Measurements from ENCODE around the gene UBE2J1. TPM values are rescaled to one million over a fixed set of nuclear protein-coding genes. Genes with fewer than 3 reads are reported as not detected.
A peak's percentile ranks its signal among the peaks of the same experiment; 100 is the strongest.

The UBE2J1 gene
- total RNA-seq, 1 experiment from 2014 or later, result 22.4 TPM

DNA sequence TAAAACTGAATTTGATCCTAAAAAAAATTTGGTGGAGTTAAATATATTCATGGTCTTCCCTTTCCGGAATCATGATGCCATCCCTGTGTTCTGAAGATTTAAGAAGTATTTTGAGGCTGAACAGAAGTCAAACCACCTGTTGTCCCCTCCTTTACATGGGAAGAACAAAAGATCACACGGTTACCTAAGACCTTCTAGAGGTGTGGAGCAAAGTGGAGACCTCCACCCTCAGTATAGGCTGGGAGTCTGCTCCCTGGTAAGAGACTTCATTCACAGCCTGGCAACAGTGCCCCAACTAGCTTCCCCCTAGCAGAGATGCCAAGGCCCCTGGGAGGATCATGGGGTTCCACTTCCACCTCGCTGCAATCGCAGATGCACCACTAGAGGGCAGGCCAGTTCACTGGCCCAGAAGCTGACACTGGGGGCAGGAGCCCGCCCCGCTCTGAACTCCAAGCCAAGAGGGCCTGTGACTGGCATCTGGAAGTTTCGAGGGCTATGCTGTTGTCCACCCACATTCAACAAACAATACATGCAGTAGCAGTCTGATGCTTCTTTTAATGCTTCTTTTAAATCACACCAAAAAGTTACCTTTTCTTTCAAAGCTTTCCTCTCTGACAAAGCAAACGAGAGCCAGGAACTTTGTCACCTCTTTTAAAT, 19.5 kb upstream of the UBE2J1 start:
- Histone ChIP-seq H3K79me2 (ENCODE audit: low read length) (no peaks in the 10 kb centered on the region), H3K27me3 (ENCODE audit: low read length) (no peaks in the 10 kb centered on the region), H3K9me2 (replicated peaks; ENCODE audit: low read length) (no peaks in the 10 kb centered on the region), H4K20me1 (ENCODE audit: low read length) (no peaks in the 10 kb centered on the region), H3F3A (ENCODE audit: low read length, unreplicated experiment) (no peaks in the 10 kb centered on the region), H3K27ac (ENCODE audit: low read length) (no peak overlapping the region), H2AFZ (ENCODE audit: low read length) (no peak overlapping the region), H3K9me3 (ENCODE audit: low read length) (no peaks in the 10 kb centered on the region), H3K4me2 (ENCODE audit: low read length) (no peak overlapping the region), H3K36me3 (ENCODE audit: low read depth, low read length) (no peaks in the 10 kb centered on the region; the same call in 1 of the 2 replicates), H3K9ac (ENCODE audit: low read length) (no peak overlapping the region), H3K4me3 (ENCODE audit: low read length) (no peak overlapping the region), H3K4me1 (ENCODE audit: insufficient read depth, low read length) (peaks cover 5% of the 10 kb centered on the region)
- POLR2A ChIA-PET (ENCODE audit: unreplicated experiment), result no interaction called here
- DNase-seq (peak; percentile 73), ATAC-seq (peak; percentile 84)
- intact Hi-C loops (cut with micrococcal nuclease), result loop anchor here (5.0 kb wide), 1 partner anchor 225 kb away; no protein-coding TSS in a partner anchor
- no TSS peak for BruUV-seq (replicated peaks)
- CTCF ChIA-PET, result interaction anchor here (0.7 to 1.0 kb wide), 2 partner anchors 13 to 226 kb away, joined by 3 read pairs; no protein-coding TSS in a partner anchor
- TF ChIP-seq, protein P1, sequence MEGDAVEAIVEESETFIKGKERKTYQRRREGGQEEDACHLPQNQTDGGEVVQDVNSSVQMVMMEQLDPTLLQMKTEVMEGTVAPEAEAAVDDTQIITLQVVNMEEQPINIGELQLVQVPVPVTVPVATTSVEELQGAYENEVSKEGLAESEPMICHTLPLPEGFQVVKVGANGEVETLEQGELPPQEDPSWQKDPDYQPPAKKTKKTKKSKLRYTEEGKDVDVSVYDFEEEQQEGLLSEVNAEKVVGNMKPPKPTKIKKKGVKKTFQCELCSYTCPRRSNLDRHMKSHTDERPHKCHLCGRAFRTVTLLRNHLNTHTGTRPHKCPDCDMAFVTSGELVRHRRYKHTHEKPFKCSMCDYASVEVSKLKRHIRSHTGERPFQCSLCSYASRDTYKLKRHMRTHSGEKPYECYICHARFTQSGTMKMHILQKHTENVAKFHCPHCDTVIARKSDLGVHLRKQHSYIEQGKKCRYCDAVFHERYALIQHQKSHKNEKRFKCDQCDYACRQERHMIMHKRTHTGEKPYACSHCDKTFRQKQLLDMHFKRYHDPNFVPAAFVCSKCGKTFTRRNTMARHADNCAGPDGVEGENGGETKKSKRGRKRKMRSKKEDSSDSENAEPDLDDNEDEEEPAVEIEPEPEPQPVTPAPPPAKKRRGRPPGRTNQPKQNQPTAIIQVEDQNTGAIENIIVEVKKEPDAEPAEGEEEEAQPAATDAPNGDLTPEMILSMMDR (conservative IDR thresholded peaks at IDR 0.05; ENCODE audit: low read depth, low read length), result peak; percentile 86
- TF ChIP-seq EZH2 (IDR thresholded peaks at IDR 0.05; ENCODE audit: low read length, unreplicated experiment) (no peak), EZH2phosphoT487 (IDR thresholded peaks at IDR 0.05; ENCODE audit: borderline replicate concordance, low read length) (no peak)

DNA sequence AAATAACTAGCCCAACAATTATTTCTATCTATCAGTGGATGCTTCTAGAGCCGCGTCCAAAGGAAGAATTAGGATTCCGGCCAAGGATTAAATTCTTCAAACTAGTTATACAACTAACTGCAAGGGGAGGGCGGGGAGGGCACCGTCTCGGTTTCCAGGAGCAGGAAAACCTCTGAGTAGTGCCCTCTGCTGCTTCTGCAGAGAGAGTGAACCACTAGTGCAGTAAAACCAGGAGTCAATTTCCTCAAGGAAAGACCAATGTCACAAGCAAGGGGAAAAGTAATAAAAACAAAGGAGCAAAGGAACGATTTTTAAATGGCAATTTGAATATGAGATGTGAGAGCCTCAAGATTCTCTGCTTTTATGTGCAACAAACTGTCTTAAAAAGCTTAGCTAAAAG, 16.5 kb upstream of the UBE2J1 start:
- Histone ChIP-seq H3K27ac (ENCODE audit: low read length) (no peak overlapping the region), H3K27me3 (ENCODE audit: low read length) (no peaks in the 10 kb centered on the region), H3K9me3 (ENCODE audit: low read length) (no peaks in the 10 kb centered on the region), H3K9ac (ENCODE audit: low read length) (no peak overlapping the region), H3K4me1 (ENCODE audit: insufficient read depth, low read length) (peaks cover 5% of the 10 kb centered on the region), H3K79me2 (ENCODE audit: low read length) (no peaks in the 10 kb centered on the region), H2AFZ (ENCODE audit: low read length) (no peak overlapping the region), H3K4me2 (ENCODE audit: low read length) (no peak overlapping the region), H3K4me3 (ENCODE audit: low read length) (no peak overlapping the region), H3K36me3 (ENCODE audit: low read depth, low read length) (no peaks in the 10 kb centered on the region; the same call in 1 of the 2 replicates), H3K9me2 (replicated peaks; ENCODE audit: low read length) (no peaks in the 10 kb centered on the region), H3F3A (ENCODE audit: low read length, unreplicated experiment) (no peaks in the 10 kb centered on the region), H4K20me1 (ENCODE audit: low read length) (no peaks in the 10 kb centered on the region)
- ChIA-PET CTCF (no interaction called here), POLR2A (ENCODE audit: unreplicated experiment) (no interaction called here)
- intact Hi-C loops (cut with micrococcal nuclease), result loop anchor here (1.0 kb wide), 2 partner anchors 247 to 387 kb away; no protein-coding TSS in a partner anchor
- TF ChIP-seq EZH2phosphoT487 (IDR thresholded peaks at IDR 0.05; ENCODE audit: borderline replicate concordance, low read length), result no peak
- TF ChIP-seq, protein P1 (conservative IDR thresholded peaks at IDR 0.05; ENCODE audit: low read depth, low read length), result peak; percentile 52
- peak; percentile 72 for DNase-seq
- no TSS peak for BruUV-seq (replicated peaks)
- ATAC-seq, result peak; percentile 84

DNA sequence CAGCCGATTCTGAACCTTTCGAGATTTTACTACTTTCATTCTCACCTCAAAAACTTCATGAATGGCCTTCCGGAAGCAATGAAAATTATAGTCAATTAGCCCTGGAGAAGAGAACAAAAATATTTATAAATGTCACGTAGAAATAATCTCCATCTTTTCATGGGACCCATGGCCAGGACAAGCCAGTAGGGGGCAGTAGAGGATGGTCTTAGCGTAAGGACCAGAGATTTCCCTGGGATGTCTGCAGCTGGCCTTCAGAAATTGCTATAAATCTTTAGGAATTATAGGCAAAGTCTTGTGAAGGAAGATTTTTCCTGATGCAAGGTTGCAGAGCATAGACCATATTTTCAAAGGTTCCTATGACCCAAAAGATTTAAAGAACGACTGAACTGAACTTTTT, 15.6 kb upstream of the UBE2J1 start:
- TF ChIP-seq, protein P1 (conservative IDR thresholded peaks at IDR 0.05; ENCODE audit: low read depth, low read length), result peak; percentile 83
- no peak for TF ChIP-seq EZH2phosphoT487 (IDR thresholded peaks at IDR 0.05; ENCODE audit: borderline replicate concordance, low read length)
- no peak overlapping the region for H3K4me2 ChIP-seq (ENCODE audit: low read length)
- BruUV-seq (replicated peaks), result no TSS peak
- H3K9me2 ChIP-seq (replicated peaks; ENCODE audit: low read length), result no peaks in the 10 kb centered on the region
- intact Hi-C loops (cut with micrococcal nuclease), result no loop called here
- ATAC-seq (no peak), DNase-seq (peak; percentile 66)
- no peaks in the 10 kb centered on the region for H4K20me1 ChIP-seq (ENCODE audit: low read length)
- ChIA-PET CTCF (no interaction called here), POLR2A (ENCODE audit: unreplicated experiment) (no interaction called here)
- no peaks in the 10 kb centered on the region; the same call in 1 of the 2 replicates for H3K36me3 ChIP-seq (ENCODE audit: low read depth, low read length)
- H3K79me2 ChIP-seq (ENCODE audit: low read length), result no peaks in the 10 kb centered on the region
- H3K4me1 ChIP-seq (ENCODE audit: insufficient read depth, low read length), result peaks cover 5% of the 10 kb centered on the region
- no peaks in the 10 kb centered on the region for H3F3A ChIP-seq (ENCODE audit: low read length, unreplicated experiment)
- no peak overlapping the region for H3K9ac ChIP-seq (ENCODE audit: low read length)
- no peaks in the 10 kb centered on the region for H3K9me3 ChIP-seq (ENCODE audit: low read length)
- no peak overlapping the region for H3K4me3 ChIP-seq (ENCODE audit: low read length)
- no peaks in the 10 kb centered on the region for H3K27me3 ChIP-seq (ENCODE audit: low read length)
- no peak overlapping the region for H3K27ac ChIP-seq (ENCODE audit: low read length)
- H2AFZ ChIP-seq (ENCODE audit: low read length), result no peak overlapping the region
